WTC11 (cell line): ENCODE measurements around the gene TBC1D1. TPM values are rescaled to one million over a fixed set of nuclear protein-coding genes. Genes with fewer than 3 reads are reported as not detected.

Experiments
- ATAC-seq: fragments of 200-7000 bp; cut with Tn5 transposase; 2 replicates; pipeline ENCODE4 v1.10.0; 2021; ENCODE audit warnings: mild to moderate bottlenecking, moderate library complexity
- CTCF ChIA-PET: fragments of 300-600 bp; sonication (Branson Sonifier 250); formaldehyde crosslinking; loops from one replicate; lab custom pipeline; 2021; ENCODE audit warnings: antibody characterized with exemption; lab: Charles Lee
- POLR2A ChIA-PET: fragments of 350-600 bp; sonication (Branson Sonifier 250); formaldehyde crosslinking; loops from one replicate; lab custom pipeline; 2021; ENCODE audit warnings: antibody characterized with exemption; lab: Charles Lee
- DNase-seq: peaks from one replicate; pipeline ENCODE4 v3.0.0; 2021; ENCODE audit warnings: low spot score
- H3K27ac Mint-ChIP-seq: 2 replicates; pipeline ENCODE4 v1.8.0; 2021; ENCODE audit warnings: mixed read lengths
- H3K27me3 Mint-ChIP-seq: 2 replicates; pipeline ENCODE4 v1.8.0; 2021; ENCODE audit warnings: low read depth, mild to moderate bottlenecking, moderate library complexity, mixed read lengths
- H3K36me3 Mint-ChIP-seq: 2 replicates; pipeline ENCODE4 v1.8.0; 2021; ENCODE audit warnings: mixed read lengths
- H3K4me1 Mint-ChIP-seq: 2 replicates; pipeline ENCODE4 v1.8.0; 2022; ENCODE audit warnings: mixed read lengths
- H3K4me3 Mint-ChIP-seq: 2 replicates; pipeline ENCODE4 v1.8.0; 2021; ENCODE audit warnings: mild to moderate bottlenecking, moderate library complexity, mixed read lengths
- H3K9me3 Mint-ChIP-seq: 2 replicates; pipeline ENCODE4 v1.8.0; 2021; ENCODE audit warnings: mixed read lengths
- AR ChIP-seq: fragments of 250-450 bp; sonication (Bioruptor Pico); IDR thresholded peaks from 2 replicates; pipeline ENCODE4 v1.9.0; 2021; ENCODE audit warnings: mild to moderate bottlenecking
- EMX1 ChIP-seq: fragments of 250-450 bp; sonication (Bioruptor Pico); IDR thresholded peaks from 2 replicates; pipeline ENCODE4 v1.8.0; 2021; ENCODE audit warnings: mild to moderate bottlenecking
- ESRRA ChIP-seq: sonication (generic); formaldehyde crosslinking; IDR thresholded peaks from 2 replicates; pipeline ENCODE4 v1.8.1; 2022; ENCODE audit warnings: mild to moderate bottlenecking, missing genetic modification reagents, borderline replicate concordance
- FOXJ3 ChIP-seq: sonication (generic); formaldehyde crosslinking; IDR thresholded peaks from 2 replicates; pipeline ENCODE4 v1.9.0; 2021; ENCODE audit warnings: missing genetic modification reagents, mild to moderate bottlenecking, borderline replicate concordance
- OVOL2 ChIP-seq: fragments of 250-450 bp; sonication (Bioruptor Pico); IDR thresholded peaks from 2 replicates; pipeline ENCODE4 v1.9.0; 2021; ENCODE audit warnings: mild to moderate bottlenecking, borderline replicate concordance
- RELA ChIP-seq: sonication (generic); formaldehyde crosslinking; IDR thresholded peaks from 2 replicates; pipeline ENCODE4 v1.8.1; 2022; ENCODE audit warnings: missing genetic modification reagents, mild to moderate bottlenecking, borderline replicate concordance
- SMAD4 ChIP-seq: sonication (generic); formaldehyde crosslinking; IDR thresholded peaks from 2 replicates; pipeline ENCODE4 v1.8.0; 2022; ENCODE audit warnings: mild to moderate bottlenecking, missing genetic modification reagents
- ZBTB21 ChIP-seq: sonication (generic); formaldehyde crosslinking; IDR thresholded peaks from 2 replicates; pipeline ENCODE4 v1.8.1; 2023; ENCODE audit warnings: mild to moderate bottlenecking, missing genetic modification reagents, borderline replicate concordance
- ZNF263 ChIP-seq: sonication (generic); formaldehyde crosslinking; IDR thresholded peaks from 2 replicates; pipeline ENCODE4 v1.8.1; 2022; ENCODE audit warnings: low read depth, mild to moderate bottlenecking, moderate library complexity, missing genetic modification reagents
- ZNF512 ChIP-seq: sonication (generic); formaldehyde crosslinking; IDR thresholded peaks from 2 replicates; pipeline ENCODE4 v1.8.1; 2022; ENCODE audit warnings: missing genetic modification reagents, borderline replicate concordance
- ZNF532 ChIP-seq: fragments of 250-450 bp; sonication (Bioruptor Pico); IDR thresholded peaks from 2 replicates; pipeline ENCODE4 v1.9.0; 2021; ENCODE audit warnings: mild to moderate bottlenecking, borderline replicate concordance
- total RNA-seq: library from RNA; stranded (reverse); gene quantifications from 3 replicates; pipeline ENCODE4 v1.2.3, GENCODE V29; 2021
- TF ChIP-seq, protein P1 (sequence below): sonication (generic); formaldehyde crosslinking; IDR thresholded peaks from 2 replicates; pipeline ENCODE4 v1.8.1; 2022; ENCODE audit warnings: mild to moderate bottlenecking, missing genetic modification reagents, moderate library complexity, borderline replicate concordance
- TF ChIP-seq, protein P2 (sequence below): sonication (generic); formaldehyde crosslinking; IDR thresholded peaks from 2 replicates; pipeline ENCODE4 v1.8.0; 2023; ENCODE audit warnings: mild to moderate bottlenecking, missing genetic modification reagents
- TF ChIP-seq, protein P3 (sequence below): sonication (generic); formaldehyde crosslinking; IDR thresholded peaks from 2 replicates; pipeline ENCODE4 v1.8.1; 2023; ENCODE audit warnings: mild to moderate bottlenecking, missing genetic modification reagents
- TF ChIP-seq, protein P4 (sequence below): sonication (generic); formaldehyde crosslinking; IDR thresholded peaks from 2 replicates; pipeline ENCODE4 v1.8.1; 2023; ENCODE audit warnings: mild to moderate bottlenecking, missing genetic modification reagents, borderline replicate concordance

The TBC1D1 gene
- total RNA-seq, 1 experiment from 2014 or later: 134 TPM

DNA sequence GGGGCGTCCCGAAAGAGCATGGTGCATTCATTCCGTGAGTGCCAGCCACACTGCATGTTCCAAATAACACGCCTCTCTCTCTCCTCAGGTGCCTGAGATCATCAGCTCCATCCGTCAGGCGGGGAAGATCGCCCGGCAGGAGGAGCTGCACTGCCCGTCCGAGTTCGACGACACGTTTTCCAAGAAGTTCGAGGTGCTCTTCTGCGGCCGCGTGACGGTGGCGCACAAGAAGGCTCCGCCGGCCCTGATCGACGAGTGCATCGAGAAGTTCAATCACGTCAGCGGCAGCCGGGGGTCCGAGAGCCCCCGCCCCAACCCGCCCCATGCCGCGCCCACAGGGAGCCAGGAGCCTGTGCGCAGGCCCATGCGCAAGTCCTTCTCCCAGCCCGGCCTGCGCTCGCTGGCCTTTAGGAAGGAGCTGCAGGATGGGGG, 123.6 kb downstream of the TBC1D1 start (continued):
- TF ChIP-seq ZNF512 (CRISPR knock-in tag) (no peak), ZNF532 (CRISPR knock-in tag) (no peak), ZBTB21 (CRISPR knock-in tag) (no peak)
- TF ChIP-seq, all 79 proteins: peak for 0

GRCh38 chr4:38015886-38016515, 125.1 kb downstream of the TBC1D1 start:
- Mint-ChIP-seq H3K4me3 (no peak overlapping the region), H3K27me3 (no peaks in the 10 kb centered on the region), H3K36me3 (peaks cover 16% of the 10 kb centered on the region), H3K4me1 (0 out of 2 replicates have a peak, but pooled peaks cover 4% of the 10 kb centered on the region), H3K9me3 (peaks cover 6% of the 10 kb centered on the region), H3K27ac (no peak overlapping the region)
- DNase-seq (no peak), ATAC-seq (no peak)
- ChIA-PET POLR2A (no interaction called here), CTCF (no interaction called here)
- TF ChIP-seq RELA (CRISPR knock-in tag) (no peak), AR (CRISPR knock-in tag) (no peak), SMAD4 (CRISPR knock-in tag) (no peak), ESRRA (no peak), OVOL2 (CRISPR knock-in tag) (no peak), FOXJ3 (CRISPR knock-in tag) (no peak), ZNF263 (CRISPR knock-in tag) (no peak), EMX1 (CRISPR knock-in tag) (no peak)
- TF ChIP-seq, protein P1, sequence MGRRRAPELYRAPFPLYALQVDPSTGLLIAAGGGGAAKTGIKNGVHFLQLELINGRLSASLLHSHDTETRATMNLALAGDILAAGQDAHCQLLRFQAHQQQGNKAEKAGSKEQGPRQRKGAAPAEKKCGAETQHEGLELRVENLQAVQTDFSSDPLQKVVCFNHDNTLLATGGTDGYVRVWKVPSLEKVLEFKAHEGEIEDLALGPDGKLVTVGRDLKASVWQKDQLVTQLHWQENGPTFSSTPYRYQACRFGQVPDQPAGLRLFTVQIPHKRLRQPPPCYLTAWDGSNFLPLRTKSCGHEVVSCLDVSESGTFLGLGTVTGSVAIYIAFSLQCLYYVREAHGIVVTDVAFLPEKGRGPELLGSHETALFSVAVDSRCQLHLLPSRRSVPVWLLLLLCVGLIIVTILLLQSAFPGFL (CRISPR knock-in tag): no peak
- TF ChIP-seq, protein P2, sequence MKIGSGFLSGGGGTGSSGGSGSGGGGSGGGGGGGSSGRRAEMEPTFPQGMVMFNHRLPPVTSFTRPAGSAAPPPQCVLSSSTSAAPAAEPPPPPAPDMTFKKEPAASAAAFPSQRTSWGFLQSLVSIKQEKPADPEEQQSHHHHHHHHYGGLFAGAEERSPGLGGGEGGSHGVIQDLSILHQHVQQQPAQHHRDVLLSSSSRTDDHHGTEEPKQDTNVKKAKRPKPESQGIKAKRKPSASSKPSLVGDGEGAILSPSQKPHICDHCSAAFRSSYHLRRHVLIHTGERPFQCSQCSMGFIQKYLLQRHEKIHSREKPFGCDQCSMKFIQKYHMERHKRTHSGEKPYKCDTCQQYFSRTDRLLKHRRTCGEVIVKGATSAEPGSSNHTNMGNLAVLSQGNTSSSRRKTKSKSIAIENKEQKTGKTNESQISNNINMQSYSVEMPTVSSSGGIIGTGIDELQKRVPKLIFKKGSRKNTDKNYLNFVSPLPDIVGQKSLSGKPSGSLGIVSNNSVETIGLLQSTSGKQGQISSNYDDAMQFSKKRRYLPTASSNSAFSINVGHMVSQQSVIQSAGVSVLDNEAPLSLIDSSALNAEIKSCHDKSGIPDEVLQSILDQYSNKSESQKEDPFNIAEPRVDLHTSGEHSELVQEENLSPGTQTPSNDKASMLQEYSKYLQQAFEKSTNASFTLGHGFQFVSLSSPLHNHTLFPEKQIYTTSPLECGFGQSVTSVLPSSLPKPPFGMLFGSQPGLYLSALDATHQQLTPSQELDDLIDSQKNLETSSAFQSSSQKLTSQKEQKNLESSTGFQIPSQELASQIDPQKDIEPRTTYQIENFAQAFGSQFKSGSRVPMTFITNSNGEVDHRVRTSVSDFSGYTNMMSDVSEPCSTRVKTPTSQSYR (CRISPR knock-in tag): no peak
- TF ChIP-seq, protein P3, sequence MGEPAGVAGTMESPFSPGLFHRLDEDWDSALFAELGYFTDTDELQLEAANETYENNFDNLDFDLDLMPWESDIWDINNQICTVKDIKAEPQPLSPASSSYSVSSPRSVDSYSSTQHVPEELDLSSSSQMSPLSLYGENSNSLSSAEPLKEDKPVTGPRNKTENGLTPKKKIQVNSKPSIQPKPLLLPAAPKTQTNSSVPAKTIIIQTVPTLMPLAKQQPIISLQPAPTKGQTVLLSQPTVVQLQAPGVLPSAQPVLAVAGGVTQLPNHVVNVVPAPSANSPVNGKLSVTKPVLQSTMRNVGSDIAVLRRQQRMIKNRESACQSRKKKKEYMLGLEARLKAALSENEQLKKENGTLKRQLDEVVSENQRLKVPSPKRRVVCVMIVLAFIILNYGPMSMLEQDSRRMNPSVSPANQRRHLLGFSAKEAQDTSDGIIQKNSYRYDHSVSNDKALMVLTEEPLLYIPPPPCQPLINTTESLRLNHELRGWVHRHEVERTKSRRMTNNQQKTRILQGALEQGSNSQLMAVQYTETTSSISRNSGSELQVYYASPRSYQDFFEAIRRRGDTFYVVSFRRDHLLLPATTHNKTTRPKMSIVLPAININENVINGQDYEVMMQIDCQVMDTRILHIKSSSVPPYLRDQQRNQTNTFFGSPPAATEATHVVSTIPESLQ: no peak
- TF ChIP-seq, protein P4, sequence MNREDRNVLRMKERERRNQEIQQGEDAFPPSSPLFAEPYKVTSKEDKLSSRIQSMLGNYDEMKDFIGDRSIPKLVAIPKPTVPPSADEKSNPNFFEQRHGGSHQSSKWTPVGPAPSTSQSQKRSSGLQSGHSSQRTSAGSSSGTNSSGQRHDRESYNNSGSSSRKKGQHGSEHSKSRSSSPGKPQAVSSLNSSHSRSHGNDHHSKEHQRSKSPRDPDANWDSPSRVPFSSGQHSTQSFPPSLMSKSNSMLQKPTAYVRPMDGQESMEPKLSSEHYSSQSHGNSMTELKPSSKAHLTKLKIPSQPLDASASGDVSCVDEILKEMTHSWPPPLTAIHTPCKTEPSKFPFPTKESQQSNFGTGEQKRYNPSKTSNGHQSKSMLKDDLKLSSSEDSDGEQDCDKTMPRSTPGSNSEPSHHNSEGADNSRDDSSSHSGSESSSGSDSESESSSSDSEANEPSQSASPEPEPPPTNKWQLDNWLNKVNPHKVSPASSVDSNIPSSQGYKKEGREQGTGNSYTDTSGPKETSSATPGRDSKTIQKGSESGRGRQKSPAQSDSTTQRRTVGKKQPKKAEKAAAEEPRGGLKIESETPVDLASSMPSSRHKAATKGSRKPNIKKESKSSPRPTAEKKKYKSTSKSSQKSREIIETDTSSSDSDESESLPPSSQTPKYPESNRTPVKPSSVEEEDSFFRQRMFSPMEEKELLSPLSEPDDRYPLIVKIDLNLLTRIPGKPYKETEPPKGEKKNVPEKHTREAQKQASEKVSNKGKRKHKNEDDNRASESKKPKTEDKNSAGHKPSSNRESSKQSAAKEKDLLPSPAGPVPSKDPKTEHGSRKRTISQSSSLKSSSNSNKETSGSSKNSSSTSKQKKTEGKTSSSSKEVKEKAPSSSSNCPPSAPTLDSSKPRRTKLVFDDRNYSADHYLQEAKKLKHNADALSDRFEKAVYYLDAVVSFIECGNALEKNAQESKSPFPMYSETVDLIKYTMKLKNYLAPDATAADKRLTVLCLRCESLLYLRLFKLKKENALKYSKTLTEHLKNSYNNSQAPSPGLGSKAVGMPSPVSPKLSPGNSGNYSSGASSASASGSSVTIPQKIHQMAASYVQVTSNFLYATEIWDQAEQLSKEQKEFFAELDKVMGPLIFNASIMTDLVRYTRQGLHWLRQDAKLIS: no peak
